C1 segment of cervical spinal cord (tissue), 14 donors: ENCODE results near the gene C3orf52.
"Not testable (repeated sequence)": the region's sequence is repeated elsewhere in the genome, so short reads cannot be mapped to it uniquely, and the experiment has no call there.

Experiments
- DNase-seq, 14 donors: peaks; one replicate each; lab custom pipeline; 2025; lab: John Stamatoyannopoulos, UW

The C3orf52 gene

GRCh38 chr3:112086076-112086854 lies at the start of gene C3orf52:
Gene C3orf52 (plus strand): TSS chr3:112086389. CDS start chr3:112086408, 19 bp downstream.
- peak in 10 of 14 donors; percentile 5 to 53 (median 16) for DNase-seq

GRCh38 chr3:112037194-112037593 lies 49.0 kb upstream of the C3orf52 start:
- not testable (repeated sequence) for DNase-seq

- DNase-seq: no peak
Observed at GRCh38 chr3:112038863-112039262, 47.3 kb upstream of the C3orf52 start.

GRCh38 chr3:112041321-112041720 lies 44.9 kb upstream of the C3orf52 start:
- no peak for DNase-seq

- DNase-seq: no peak
Observed at GRCh38 chr3:112042842-112043280, 43.3 kb upstream of the C3orf52 start.

- DNase-seq: peak in 8 of 14 donors; percentile 1 to 23 (median 3)
Observed at GRCh38 chr3:112043621-112044201, 42.5 kb upstream of the C3orf52 start.

- DNase-seq: no peak
Observed at GRCh38 chr3:112046599-112046998, 39.6 kb upstream of the C3orf52 start.

GRCh38 chr3:112047264-112047663 lies 38.9 kb upstream of the C3orf52 start:
- no peak for DNase-seq

- no peak for DNase-seq
Observed at GRCh38 chr3:112048911-112049310, 37.3 kb upstream of the C3orf52 start.

- DNase-seq: no peak
Observed at GRCh38 chr3:112053229-112053628, 33.0 kb upstream of the C3orf52 start.

- no peak for DNase-seq
Observed at GRCh38 chr3:112056451-112056929, 29.7 kb upstream of the C3orf52 start.

- DNase-seq: no peak
Observed at GRCh38 chr3:112059497-112059896, 26.7 kb upstream of the C3orf52 start.

- DNase-seq: no peak
Observed at GRCh38 chr3:112061152-112061551, 25.0 kb upstream of the C3orf52 start.

GRCh38 chr3:112072387-112073060 lies 13.7 kb upstream of the C3orf52 start:
- DNase-seq: not testable (repeated sequence)

GRCh38 chr3:112074006-112074405 lies 12.2 kb upstream of the C3orf52 start:
- DNase-seq: no peak

GRCh38 chr3:112074616-112075497 lies 11.3 kb upstream of the C3orf52 start:
- no peak for DNase-seq

- no peak for DNase-seq
Observed at GRCh38 chr3:112078125-112079083, 7.8 kb upstream of the C3orf52 start.

- no peak for DNase-seq
Observed at GRCh38 chr3:112083239-112083638, 3.0 kb upstream of the C3orf52 start.

GRCh38 chr3:112084980-112085705 lies 1.0 kb upstream of the C3orf52 start:
- DNase-seq: no peak

GRCh38 chr3:112085735-112086075 lies 484 bp upstream of the C3orf52 start:
- DNase-seq: no peak
